Kidney (tissue), 14 donors: ENCODE measurements around the gene TSPAN15. TPM values are rescaled to one million over a fixed set of nuclear protein-coding genes. Genes with fewer than 3 reads are reported as not detected.

ENCODE experiments used
- DNase-seq, 5 donors: peaks; one replicate each; pipeline ENCODE4 v3.0.0-alpha.2; 2013 to 2020
- FAIRE-seq: peaks from 2 replicates; lab custom pipeline; 2012; peaks lifted over from hg19 to GRCh38; lab: Jason Lieb, UNC
- H3K27ac ChIP-seq, 2 donors: one replicate each; pipeline ENCODE4 v1.7.0; 2013; ENCODE audit warnings: low read depth in 2 of 2, low read length in 2 of 2, inconsistent platforms in 1 of 2
- H3K27me3 ChIP-seq: one replicate; pipeline ENCODE4 v1.7.1; 2013; ENCODE audit warnings: low read length, inconsistent platforms; ENCODE audit not compliant: control insufficient read depth, insufficient read depth
- H3K36me3 ChIP-seq, 3 donors: one replicate each; pipeline versions ENCODE4 v1.7.0 to v1.7.1; 2013; ENCODE audit warnings: low read length in 3 of 3, control low read depth in 1 of 3, inconsistent platforms in 1 of 3; ENCODE audit not compliant: insufficient read depth in 3 of 3, control insufficient read depth in 2 of 3
- H3K4me1 ChIP-seq, 3 donors: one replicate each; pipeline versions ENCODE4 v1.7.0 to v1.7.1; 2013; ENCODE audit warnings: low read length in 3 of 3, inconsistent platforms in 1 of 3, low read depth in 1 of 3; ENCODE audit not compliant: control insufficient read depth in 2 of 3, insufficient read depth in 2 of 3
- H3K4me3 ChIP-seq, 3 donors: one replicate each; pipeline versions ENCODE4 v1.7.0 to v1.8.1; 2013; ENCODE audit warnings: low read length in 3 of 3, control low read depth in 1 of 3, inconsistent platforms in 1 of 3
- H3K9ac ChIP-seq, 3 donors: one replicate each; pipeline versions ENCODE4 v1.7.0 to v1.7.1; 2013; ENCODE audit warnings: low read length in 3 of 3, control low read depth in 1 of 3, inconsistent platforms in 1 of 3
- H3K9me3 ChIP-seq, 3 donors: one replicate each; pipeline versions ENCODE4 v1.7.0 to v1.7.1; 2013; ENCODE audit warnings: low read length in 3 of 3, control low read depth in 1 of 3, inconsistent platforms in 1 of 3; ENCODE audit not compliant: control insufficient read depth in 2 of 3, insufficient read depth in 1 of 3
- intact Hi-C: fragments of 100-400 bp; cut with DNase I; formaldehyde crosslinking; loops from one replicate; pipeline ENCODE4 v1.11.1; 2022
- polyA plus RNA-seq: library from polyadenylated mRNA; stranded (reverse); fragments of 350-450 nt; fragmentation: Illumina TruSeq; extraction: RNeasy Lipid Tissue Mini Kit (QIAGEN cat#74804); gene quantifications from one replicate; pipeline ENCODE4 v1.2.3, GENCODE V29; 2014; ENCODE audit warnings: low read depth, low replicate concordance; ENCODE audit not compliant: insufficient read depth
- total RNA-seq: library from RNA; stranded (reverse); fragmentation: NEBNext Ultra II Directional; extraction: Animal tissue kit (Norgen Biotek cat#: 25700); gene quantifications from one replicate; pipeline ENCODE4 v1.2.1, GENCODE V29; 2021
- TF ChIP-seq, protein P1 (sequence below): IDR thresholded peaks from 3 replicates; pipeline ENCODE4 v1.5.1; 2012; ENCODE audit warnings: mild to moderate bottlenecking, moderate library complexity, borderline replicate concordance; ENCODE audit not compliant: insufficient read depth; ENCODE audit errors: extremely low read depth
- donor health status: control.
- donor health status: control.
- donor health status: control.
- donor health status: control.
- donor health status: control.
- donor health status: DM: yes; HTN: yes; CAD: no.
- donor health status: Normal renal cell carcinoma (clear cell type).

TSPAN15 gene
- total and polyA plus RNA-seq, 2 donors from 2014 or later: 28.2 to 65.4 TPM

DNA sequence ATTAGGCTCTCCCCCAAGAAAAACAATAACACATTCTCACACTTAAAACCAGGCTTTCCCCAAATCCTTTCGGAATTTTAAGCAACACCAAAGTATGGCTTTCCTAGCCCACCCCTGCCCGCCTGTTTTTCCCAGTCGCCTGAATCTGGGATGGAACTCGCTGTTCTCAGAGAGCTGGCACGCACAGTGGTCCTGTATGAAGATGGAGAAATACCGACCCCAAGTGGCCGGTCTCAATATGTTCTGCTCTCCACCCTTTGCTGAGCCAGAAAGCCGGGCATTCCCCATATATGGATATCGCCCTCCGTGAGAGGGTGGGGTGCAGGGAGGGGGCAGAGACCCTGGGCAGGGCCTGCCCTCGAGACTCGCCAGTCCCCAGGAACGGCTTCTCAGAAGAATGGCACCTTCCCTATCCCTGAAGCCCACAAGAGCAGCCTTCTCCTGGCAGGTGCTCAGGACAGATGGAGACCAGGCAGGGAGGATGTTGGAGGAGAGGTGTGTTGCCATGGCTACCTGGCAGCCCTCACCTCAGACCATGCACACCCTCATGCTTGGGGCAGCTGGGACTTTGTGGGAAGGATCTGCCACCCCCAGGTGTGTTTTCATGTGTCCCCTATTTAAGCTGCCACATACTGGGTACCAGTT lies 37.9 kb upstream of the TSPAN15 start:
- Histone ChIP-seq H3K4me3 (no peak overlapping the region), H3K4me1 (no peaks in the 10 kb centered on the region), H3K27ac (no peak overlapping the region), H3K36me3 (no peaks in the 10 kb centered on the region), H3K9me3 (no peaks in the 10 kb centered on the region), H3K27me3 (no peaks in the 10 kb centered on the region), H3K9ac (no peak overlapping the region)
- FAIRE-seq: no peak
- intact Hi-C loops: no loop called here
- TF ChIP-seq, protein P1, sequence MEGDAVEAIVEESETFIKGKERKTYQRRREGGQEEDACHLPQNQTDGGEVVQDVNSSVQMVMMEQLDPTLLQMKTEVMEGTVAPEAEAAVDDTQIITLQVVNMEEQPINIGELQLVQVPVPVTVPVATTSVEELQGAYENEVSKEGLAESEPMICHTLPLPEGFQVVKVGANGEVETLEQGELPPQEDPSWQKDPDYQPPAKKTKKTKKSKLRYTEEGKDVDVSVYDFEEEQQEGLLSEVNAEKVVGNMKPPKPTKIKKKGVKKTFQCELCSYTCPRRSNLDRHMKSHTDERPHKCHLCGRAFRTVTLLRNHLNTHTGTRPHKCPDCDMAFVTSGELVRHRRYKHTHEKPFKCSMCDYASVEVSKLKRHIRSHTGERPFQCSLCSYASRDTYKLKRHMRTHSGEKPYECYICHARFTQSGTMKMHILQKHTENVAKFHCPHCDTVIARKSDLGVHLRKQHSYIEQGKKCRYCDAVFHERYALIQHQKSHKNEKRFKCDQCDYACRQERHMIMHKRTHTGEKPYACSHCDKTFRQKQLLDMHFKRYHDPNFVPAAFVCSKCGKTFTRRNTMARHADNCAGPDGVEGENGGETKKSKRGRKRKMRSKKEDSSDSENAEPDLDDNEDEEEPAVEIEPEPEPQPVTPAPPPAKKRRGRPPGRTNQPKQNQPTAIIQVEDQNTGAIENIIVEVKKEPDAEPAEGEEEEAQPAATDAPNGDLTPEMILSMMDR: peak; percentile 67
- DNase-seq: peak in 3 of 5 donors; percentile 57 to 76 (median 58)

DNA sequence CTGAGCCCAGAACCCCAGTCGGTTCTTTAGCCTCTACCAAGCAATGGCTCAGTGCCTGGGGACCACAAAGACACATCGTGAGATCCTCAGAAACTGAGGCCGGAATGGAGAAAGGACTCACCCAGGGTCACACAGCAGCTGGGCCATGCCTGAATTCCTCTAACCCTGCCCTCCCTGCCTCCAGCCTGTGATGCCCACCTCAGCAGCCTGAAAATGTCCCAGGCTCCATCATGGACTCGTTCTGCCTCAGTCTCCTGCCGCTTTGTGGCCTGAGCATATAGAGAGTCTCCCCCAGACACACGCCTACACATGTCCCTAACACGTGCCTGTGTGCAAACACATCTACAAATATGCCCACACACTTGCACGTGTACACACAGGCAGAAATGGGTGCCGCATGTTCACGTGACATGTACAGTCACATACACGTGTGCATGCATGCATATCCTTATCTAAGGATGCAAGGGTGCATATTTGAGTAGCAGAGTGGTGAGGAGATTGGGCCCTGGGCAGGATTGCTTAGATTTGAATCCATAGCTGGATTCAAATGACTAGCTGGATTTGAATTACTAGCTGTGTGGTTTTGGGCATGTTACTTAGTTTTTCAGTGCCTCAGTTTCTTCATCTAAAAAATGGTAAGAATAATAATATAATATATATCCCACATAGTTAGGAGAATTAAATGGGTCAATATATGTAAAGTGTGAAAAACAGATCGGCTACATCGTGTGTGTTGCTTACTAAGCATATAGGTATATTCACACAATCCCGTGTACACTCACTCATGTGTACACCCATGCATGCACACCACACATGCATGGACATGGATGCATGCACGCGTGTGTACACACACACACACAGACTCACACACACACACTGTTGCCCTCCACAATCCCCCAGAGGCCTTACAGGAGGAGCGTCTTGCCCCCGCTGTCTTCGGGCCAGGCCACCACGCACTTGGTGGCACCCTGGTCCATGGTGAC lies 36.9 kb upstream of the TSPAN15 start:
- H3K9ac ChIP-seq: no peak overlapping the region
- H3K9me3 ChIP-seq: no peaks in the 10 kb centered on the region
- H3K4me1 ChIP-seq: no peaks in the 10 kb centered on the region
- TF ChIP-seq, protein P1: no peak
- H3K27ac ChIP-seq: no peak overlapping the region
- no peaks in the 10 kb centered on the region for H3K36me3 ChIP-seq
- intact Hi-C loops: no loop called here
- FAIRE-seq: no peak
- no peak overlapping the region for H3K4me3 ChIP-seq
- H3K27me3 ChIP-seq: no peaks in the 10 kb centered on the region
- no peak for DNase-seq

DNA sequence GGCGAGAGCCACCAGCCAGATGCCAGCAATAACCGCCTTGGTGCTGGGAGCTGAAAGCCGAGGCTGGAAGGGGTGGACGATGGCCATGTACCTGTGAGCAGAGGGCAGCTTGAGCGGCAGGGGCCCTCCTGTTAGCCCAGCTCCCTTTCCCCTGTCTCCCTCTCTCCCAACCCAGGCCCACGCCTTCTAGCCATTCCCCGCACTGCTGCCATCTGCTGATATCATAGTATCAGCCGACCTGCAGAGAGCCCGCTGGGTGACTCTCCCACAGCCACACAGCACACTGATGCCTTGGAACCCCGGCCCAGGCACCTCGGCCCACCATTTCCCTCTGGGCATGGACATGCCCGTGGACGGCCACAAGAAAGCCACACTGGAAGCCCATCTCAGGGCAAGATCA lies 36.2 kb upstream of the TSPAN15 start:
- H3K4me3 ChIP-seq: no peak overlapping the region
- H3K36me3 ChIP-seq: no peaks in the 10 kb centered on the region
- intact Hi-C loops: no loop called here
- no peak overlapping the region for H3K9ac ChIP-seq
- DNase-seq: no peak
- H3K27me3 ChIP-seq: no peaks in the 10 kb centered on the region
- TF ChIP-seq, protein P1: no peak
- no peak overlapping the region for H3K27ac ChIP-seq
- FAIRE-seq: no peak
- no peaks in the 10 kb centered on the region for H3K4me1 ChIP-seq
- H3K9me3 ChIP-seq: no peaks in the 10 kb centered on the region
